HG03103 (cell line): ENCODE data around the gene ZDHHC14.
A peak's percentile ranks its signal among the peaks of the same experiment; 100 is the strongest.
"Not testable (repeated sequence)": the region's sequence is repeated elsewhere in the genome, so short reads cannot be mapped to it uniquely, and the experiment has no call there.

Experiments used
- ATAC-seq: cut with Tn5 transposase; IDR thresholded peaks from one replicate; pipeline ENCODE4 v1.9.1; 2021; ENCODE audit warnings: low read depth; ENCODE audit not compliant: unreplicated experiment

The ZDHHC14 gene

GRCh38 chr6:157461000-157461915 lies 80.3 kb downstream of the ZDHHC14 start:
- ATAC-seq, result peak; percentile 36

GRCh38 chr6:157462956-157463742 lies 82.2 kb downstream of the ZDHHC14 start:
- ATAC-seq, result no peak

GRCh38 chr6:157463743-157464135 lies 82.7 kb downstream of the ZDHHC14 start:
- ATAC-seq, result not testable (repeated sequence)

- no peak for ATAC-seq
Observed at GRCh38 chr6:157464653-157465535, 83.9 kb downstream of the ZDHHC14 start.

DNA sequence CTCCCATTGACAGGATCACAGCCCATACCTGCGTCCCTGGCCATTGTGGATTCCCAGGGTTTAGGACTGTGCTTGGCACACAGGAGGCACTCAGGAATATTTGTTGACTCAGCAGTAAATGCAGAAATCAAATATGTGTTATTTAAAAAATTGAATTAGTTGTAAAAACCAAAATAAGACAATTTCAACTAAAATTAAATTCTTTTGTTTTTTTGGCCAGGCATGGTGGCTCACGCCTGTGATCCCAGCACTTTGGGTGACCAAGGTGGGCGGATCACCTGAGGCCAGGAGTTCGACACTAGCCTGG lies 85.3 kb downstream of the ZDHHC14 start:
- no peak for ATAC-seq

DNA sequence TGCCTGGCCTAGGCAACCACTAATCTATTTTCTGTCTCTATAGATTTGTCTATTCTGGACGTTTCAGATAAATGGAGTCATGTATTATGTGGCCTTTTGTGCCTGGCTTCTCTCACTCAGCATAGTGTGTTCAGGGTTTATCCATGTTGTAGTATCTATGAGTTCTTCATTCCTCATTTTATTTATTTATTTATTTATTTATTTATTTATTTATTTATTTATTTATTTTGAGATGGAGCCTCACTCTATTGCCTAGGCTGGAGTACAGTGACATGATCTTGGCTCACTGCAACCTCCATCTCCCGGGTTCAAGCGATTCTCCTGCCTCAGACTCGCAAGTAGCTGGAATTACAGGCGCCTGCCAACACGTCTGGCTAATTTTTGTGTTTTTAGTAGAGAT lies 86.3 kb downstream of the ZDHHC14 start:
- ATAC-seq, result not testable (repeated sequence)

GRCh38 chr6:157468054-157468453 lies 87.1 kb downstream of the ZDHHC14 start:
- ATAC-seq, result no peak

GRCh38 chr6:157468574-157468973 lies 87.6 kb downstream of the ZDHHC14 start:
- ATAC-seq, result no peak

DNA sequence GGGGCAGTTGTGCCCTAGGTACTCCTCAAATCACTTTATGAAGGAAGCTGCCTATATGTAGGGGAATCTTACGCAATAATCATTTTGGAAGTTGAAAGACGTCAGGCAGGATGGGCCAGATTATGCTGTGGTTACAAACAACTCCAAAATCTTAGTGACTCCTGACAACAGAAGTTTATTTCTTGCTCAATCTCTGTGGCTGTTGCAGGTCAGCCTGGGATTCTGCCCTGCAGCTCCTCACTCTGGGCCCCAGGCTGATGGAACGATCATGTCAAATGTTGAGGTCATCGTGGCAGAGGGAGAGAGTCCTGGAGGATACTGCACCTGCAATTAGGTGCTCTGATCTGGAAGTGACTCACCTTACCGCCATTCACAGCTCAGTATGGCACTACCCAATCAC lies 88.4 kb downstream of the ZDHHC14 start:
- ATAC-seq, result no peak

DNA sequence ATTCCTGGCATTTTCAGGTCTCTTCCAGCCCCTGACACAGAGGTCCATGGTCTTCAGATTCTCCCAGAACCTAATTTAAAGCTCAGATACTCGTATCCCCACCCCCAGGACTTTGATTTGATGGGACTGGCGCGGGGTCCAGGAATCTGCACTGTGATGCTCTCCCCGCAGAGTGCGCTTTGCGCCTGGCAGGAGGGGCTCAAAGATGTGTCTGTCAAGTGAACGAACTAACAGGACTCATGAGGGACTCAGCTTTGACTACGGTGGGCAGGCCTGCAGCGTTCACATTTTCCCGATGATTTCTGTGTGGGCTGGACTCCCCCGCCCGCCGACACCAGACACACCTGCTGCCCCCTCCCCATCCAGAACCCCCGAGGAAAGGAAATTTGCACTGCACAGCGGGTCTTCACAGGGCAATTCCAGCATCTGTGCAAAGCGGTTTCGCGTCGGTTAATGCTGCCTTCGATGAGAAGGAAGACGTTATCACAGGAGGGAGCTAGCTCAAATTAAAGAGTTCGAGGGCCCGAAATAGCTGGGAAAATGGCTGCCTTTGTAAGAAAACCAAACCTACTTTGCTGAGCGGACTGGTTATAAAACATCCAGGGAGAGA lies 90.2 kb downstream of the ZDHHC14 start:
- no peak for ATAC-seq

DNA sequence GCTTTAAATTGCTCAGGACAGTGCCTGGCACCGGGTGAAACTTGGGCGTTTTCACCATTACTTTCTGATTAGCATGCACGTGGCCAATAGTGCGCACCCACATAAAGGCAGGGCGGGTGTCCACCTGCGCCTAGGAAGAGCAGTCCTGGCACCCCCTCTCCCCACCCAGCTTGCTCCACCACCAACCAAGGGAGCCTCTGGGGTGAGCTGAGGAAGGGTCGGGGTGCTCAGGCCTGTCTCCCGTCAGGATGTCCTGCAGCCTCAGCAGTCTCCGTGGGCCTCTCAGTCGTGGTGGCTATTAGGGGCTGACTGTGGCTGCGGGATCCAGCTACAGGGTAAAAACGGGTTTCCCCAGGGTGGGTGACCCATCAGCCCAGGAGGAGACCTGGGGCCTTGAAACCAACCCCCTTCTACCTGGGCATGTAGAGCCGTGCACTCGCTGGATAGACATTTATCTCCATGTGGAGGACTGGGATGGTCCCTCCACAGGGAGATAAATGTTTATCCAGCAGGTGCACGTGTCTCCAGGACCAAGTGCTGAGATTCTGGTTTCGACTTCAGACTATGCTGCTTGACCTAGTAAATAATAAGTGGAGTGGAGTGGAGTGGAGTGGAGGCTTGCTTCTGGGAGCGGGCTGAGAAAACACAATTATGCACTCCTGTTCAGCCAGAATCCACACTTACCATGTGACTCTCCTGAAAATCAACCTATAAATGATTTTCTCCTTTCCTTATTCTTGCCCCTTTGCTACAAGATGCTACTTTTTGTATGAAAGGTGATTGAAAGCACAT lies 91.1 kb downstream of the ZDHHC14 start:
- ATAC-seq, result no peak

- no peak for ATAC-seq
Observed at GRCh38 chr6:157476797-157477196, 95.8 kb downstream of the ZDHHC14 start.

DNA sequence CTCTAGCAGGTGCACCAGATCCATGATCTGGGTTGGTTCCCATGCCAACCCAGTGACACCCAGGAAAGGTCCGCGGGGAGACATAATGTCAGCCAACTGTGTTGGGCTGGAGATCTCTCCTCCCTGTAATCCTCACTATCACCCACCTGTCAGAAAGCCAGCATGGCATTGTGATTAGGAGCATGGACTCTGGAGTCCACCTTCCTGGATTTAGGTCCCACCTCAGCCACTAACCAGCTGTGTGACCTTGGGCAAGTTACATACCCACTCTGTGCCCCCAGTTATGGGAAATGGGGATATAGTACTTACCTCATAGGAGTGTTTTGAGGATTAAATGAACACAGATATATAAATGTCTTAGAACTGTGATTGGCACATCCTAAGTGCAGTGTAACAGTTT lies 97.9 kb downstream of the ZDHHC14 start:
- no peak for ATAC-seq

DNA sequence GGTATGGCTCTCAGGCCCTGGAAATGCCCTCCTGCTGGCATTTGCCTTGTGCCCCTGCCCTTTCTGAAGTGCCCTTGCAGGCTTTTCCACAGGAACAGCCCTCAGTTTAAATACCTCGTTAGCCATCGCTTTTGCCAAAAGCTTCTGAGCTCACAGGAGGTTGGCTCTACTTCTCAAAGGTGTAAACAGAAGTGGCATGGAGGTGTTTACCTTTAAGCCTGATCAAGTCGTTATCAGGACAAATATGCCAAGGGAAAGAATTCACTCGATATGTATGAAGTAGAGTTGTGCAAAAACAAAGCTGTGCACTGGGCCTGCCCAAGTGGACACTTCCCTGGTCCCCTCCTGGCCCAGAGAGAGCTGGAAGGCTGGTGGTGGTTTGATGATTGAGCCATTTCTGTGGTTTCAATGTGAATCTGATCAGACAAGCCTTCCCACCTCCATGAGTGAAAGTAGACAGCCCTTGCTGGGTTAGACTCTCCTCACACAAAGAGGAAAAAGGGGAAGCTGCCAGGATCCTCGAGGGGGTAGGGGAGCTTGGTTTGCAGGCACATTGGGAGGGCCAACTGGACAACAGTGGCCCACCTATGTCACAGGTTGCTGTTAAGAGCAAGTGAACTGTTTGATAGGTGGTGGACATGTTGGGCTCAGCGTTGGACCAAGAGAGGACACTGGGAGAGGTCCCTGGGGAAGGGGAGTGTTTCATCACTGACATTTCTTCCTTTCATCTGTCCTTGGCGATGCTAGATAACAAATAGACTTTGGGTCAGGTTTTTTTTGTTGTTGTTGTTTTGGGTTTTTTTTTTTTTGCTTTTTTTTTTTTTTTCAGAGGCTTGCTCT lies 98.7 kb downstream of the ZDHHC14 start:
- no peak for ATAC-seq

GRCh38 chr6:157481189-157481864 lies 100.3 kb downstream of the ZDHHC14 start:
- no peak for ATAC-seq

GRCh38 chr6:157481865-157482249 lies 100.9 kb downstream of the ZDHHC14 start:
- no peak for ATAC-seq

GRCh38 chr6:157483770-157484169 lies 102.8 kb downstream of the ZDHHC14 start:
- ATAC-seq, result no peak

DNA sequence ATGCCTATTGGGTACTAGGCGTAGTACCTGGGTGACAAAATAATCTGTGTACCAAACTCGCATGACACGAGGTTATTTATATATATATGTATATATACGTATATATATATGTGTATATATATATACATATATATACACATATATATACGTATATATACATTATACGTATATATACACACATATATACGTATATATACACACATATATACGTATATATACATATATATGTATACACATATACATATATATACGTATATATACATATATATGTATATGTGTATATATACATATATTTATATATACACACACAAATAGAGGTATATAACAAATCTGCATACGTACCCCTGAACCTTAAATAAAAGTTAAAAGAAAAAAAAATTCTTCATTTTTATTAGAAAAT lies 103.2 kb downstream of the ZDHHC14 start:
- ATAC-seq, result no peak
